Globus pallidus (tissue), 1 donor: ENCODE data around the gene NUTM2F.
"Not testable (repeated sequence)": the region's sequence is repeated elsewhere in the genome, so short reads cannot be mapped to it uniquely, and the experiment has no call there.

Experiments used
- DNase-seq: peaks from one replicate; pipeline ENCODE4 v3.0.0-alpha.2; 2015; ENCODE audit warnings: low spot score

NUTM2F gene, protein sequence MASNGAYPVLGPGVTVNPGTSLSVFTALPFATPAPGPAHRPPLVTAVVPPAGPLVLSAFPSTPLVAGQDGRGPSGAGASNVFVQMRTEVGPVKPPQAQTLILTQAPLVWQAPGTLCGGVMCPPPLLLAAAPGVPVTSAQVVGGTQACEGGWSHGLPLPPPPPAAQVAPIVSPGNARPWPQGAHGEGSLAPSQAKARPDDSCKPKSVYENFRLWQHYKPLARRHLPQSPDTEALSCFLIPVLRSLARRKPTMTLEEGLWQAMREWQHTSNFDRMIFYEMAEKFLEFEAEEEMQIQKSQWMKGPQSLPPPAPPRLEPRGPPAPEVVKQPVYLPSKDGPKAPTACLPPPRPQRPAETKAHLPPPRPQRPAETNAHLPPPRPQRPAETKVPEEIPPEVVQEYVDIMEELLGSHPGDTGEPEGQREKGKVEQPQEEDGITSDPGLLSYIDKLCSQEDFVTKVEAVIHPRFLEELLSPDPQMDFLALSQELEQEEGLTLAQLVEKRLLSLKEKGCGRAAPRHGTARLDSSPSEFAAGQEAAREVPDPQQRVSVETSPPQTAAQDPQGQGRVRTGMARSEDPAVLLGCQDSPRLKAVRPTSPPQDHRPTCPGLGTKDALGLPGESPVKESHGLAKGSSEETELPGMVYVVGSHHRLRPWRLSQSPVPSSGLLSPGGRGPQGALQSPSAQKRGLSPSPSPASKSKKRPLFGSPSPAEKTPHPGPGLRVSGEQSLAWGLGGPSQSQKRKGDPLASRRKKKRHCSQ

GRCh38 chr9:94328544-94328943 lies at the start of gene NUTM2F:
TSS of gene NUTM2F (minus strand) at chr9:94328644. CDS start at chr9:94328623, 21 bp downstream.
- not testable (repeated sequence) for DNase-seq

- DNase-seq, result peak; percentile 3
Observed at GRCh38 chr9:94375197-94375596, 46.8 kb upstream of the NUTM2F start.

- peak; percentile 88 for DNase-seq
Observed at GRCh38 chr9:94374176-94375056, 46.0 kb upstream of the NUTM2F start.

DNA sequence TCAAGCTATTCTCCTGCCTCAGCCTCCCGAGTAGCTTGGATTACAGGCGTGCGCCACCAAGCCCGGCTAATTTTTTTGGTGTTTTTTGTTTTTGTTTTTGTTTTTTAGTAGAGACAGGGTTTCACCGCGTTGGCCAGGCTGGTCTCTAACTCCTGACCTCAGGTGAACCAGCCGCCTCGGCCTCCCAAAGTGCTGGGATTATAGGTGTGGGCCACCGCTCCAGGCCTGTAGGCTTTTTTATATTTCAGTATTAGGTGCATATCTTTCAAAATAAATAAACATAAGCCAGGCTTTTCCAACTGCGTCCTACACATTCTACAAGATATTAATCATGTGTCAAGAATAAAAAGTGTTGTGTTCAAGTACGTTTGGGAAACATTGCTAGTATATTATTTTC lies 45.3 kb upstream of the NUTM2F start:
- not testable (repeated sequence) for DNase-seq

DNA sequence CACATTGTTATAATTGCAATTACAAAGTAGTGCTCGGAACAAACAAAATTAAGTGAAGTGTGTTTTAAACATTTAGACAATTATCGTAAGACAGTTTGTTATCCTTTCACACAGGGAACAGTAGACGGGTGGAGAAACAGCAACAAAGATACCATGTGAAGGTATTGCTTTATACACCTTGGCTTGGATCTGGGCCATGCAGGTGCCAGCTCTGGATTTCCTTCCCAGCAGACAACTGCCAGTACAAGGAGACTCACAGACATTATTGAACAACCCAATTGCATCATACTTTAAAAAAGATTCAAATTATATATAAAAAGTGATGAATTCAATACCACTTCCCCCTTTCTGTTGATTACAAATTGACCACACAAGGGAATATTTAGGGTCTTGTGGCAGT lies 41.8 kb upstream of the NUTM2F start:
- DNase-seq, result not testable (repeated sequence)

- DNase-seq, result not testable (repeated sequence)
Observed at GRCh38 chr9:94364093-94364614, 35.7 kb upstream of the NUTM2F start.

GRCh38 chr9:94357158-94357557 lies 28.7 kb upstream of the NUTM2F start:
- DNase-seq, result not testable (repeated sequence)

GRCh38 chr9:94351901-94352723 lies 23.7 kb upstream of the NUTM2F start:
- DNase-seq, result not testable (repeated sequence)

DNA sequence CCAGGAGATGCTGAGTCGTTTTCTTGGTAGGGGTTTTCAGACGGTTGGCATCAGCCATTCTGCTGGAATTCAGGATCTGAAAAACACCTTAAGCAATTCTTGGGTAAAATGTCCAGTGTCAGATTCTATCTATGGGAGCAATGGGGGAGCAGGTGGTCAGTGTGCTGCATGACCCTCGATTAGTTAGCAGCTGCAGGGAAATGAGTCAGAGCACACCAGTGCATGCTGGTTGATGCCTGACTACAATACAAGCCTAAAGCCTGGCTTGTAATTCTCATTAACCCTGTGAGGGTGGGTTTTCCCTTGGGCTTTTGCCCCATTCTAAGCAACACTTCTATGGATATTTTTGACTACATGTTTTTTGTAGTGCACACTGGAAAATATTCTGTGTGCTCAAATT lies 20.3 kb upstream of the NUTM2F start:
- not testable (repeated sequence) for DNase-seq

DNA sequence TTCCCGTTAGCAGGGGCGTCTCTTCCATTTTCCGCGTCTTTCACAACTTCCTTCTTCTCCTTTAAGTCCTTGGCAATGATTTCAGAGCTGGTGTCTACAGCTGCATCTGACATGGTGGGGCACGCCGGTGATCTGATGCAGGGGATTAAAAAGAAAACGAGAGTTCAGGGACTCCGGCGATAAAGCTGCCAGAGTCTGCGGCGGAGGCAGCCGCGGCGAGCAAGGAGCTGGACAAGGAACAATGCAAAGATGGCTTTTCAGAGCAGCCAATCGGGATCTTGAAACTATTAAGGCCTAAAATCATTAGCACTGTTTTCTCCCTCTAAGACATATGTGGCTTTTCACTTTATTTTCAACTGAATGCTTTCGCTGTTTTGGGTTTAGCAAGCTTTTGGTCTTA lies 19.0 kb upstream of the NUTM2F start:
- DNase-seq, result not testable (repeated sequence)

DNA sequence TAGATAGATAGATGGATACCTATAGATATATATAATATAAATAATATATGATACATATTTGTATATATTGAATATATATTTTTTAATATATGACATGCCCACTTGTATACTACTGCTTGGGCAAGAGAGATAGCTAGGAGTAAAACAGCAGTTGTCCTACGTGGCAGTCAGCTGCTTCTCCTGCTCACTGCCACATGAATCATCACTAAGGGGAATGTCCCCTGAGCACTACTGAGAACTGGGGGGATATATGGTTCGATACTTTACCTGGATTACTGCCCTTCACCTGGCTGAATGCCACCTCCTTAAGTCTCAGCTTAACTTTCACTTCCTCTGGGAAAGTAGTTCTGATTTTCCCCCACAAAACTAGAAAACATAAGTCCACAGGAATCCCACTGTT lies 13.3 kb upstream of the NUTM2F start:
- not testable (repeated sequence) for DNase-seq

- not testable (repeated sequence) for DNase-seq
Observed at GRCh38 chr9:94340750-94341149, 12.3 kb upstream of the NUTM2F start.

DNA sequence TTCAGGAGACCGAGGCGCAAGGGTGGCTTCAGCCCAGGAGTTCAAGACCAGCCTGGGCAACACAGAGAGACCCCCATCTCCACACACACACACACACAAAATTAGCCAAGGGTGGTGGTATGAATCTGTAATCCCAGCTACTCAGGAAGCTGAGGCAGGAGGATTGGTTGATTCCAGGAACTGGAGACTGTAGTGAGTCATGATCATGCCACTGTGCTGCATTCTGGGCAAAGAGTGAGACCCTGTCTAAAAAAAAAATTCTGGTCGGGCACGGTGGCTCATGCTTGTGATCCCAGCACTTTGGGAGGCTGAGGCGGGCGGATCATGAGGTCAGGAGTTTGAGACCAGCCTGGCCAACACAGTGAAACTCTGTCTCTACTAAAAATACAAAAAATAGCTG lies 11.2 kb upstream of the NUTM2F start:
- DNase-seq, result not testable (repeated sequence)

DNA sequence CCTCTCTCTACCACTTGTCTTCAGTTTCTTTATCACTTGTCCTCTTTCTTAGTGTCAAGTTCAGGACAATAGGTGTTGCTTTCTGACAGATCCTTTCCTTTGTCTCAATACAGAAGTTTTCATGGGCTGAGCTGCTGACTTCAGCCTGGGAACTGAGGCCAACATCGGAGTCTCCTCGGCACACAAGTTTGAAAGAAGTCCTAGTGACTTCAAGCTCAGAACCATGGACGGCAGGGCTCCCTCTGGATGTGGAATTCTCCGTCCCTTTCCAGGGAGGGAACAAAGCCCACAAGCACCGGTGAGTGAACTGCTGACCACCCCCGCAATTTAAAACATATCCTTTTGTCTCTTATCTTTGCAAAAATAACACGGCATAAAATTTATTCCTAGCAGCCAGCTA lies 10.3 kb upstream of the NUTM2F start:
- DNase-seq, result not testable (repeated sequence)

- not testable (repeated sequence) for DNase-seq
Observed at GRCh38 chr9:94336445-94336844, 8.0 kb upstream of the NUTM2F start.

GRCh38 chr9:94325583-94325982 lies 2.9 kb downstream of the NUTM2F start:
- not testable (repeated sequence) for DNase-seq

DNA sequence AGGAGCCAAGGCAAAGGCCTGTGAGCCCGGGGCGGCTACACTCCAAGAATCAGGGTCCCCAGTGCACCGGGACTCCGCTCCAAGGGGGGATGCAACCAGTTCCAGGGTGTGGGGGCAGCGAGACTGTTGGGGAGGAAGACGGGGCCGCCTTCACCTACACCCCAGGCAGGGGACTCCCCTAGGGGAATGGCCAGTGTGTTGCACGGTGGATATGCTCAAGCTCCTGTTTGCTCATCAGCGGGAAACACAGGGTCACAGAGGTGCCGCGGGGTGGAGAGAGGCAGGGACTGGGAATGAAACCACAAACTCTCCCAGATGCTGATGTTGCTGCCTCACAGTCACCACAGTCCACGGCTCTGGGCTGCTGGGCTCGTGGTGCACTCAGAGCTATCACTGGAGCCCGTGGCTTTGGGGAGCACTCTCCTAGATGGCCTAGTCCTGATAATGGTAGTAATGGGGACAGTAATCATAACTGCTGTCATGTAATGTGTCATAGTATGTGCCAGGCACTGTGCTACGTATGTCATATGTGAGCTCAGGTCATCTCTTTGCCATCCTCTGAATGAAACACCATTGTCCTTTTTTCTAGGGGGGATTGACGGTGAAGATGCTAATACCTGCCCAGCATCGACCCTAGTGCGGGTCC lies 5.2 kb downstream of the NUTM2F start:
- not testable (repeated sequence) for DNase-seq

DNA sequence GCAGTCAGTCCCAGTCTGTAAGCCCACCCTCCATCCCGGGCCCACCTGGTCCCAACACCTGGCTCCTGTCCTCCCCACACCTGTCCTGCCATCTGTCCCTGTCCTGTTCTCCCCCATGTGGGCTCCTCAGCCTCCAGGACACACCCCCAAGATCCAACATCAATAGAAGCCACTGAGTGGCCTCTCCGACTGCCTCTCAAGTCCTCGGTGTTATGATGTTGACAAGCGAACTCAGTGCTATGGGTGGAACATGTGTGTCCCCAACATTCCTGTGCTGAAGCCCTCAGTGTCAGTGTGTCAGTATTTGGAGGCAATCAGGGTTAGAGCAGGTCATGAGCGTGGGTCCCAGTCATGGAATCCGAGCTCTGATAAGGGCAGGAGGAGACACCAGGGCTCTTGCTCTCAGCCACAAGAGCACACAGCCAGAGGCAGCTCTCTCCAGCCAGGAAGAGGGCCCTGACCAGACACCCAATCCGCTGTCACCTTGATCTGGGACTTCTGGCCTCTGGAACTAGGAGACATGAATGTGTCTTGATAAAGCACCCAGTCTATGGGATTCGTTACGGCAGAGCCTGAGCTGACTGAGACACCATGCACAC lies 6.0 kb downstream of the NUTM2F start:
- DNase-seq, result not testable (repeated sequence)

GRCh38 chr9:94317949-94318657 lies 10.3 kb downstream of the NUTM2F start:
- not testable (repeated sequence) for DNase-seq
